DMS114 treated with DMSO at 0.1 percent for 48 hours (cell line): Measurements from ENCODE around the gene CD46.

ENCODE experiments used
- DNase-seq: peaks from one replicate; lab custom pipeline; 2025; ENCODE audit not compliant: unreplicated experiment; lab: John Stamatoyannopoulos, UW

Gene CD46

GRCh38 chr1:207794861-207795260, 43.0 kb downstream of the CD46 start:
- DNase-seq: no peak

- DNase-seq: peak; percentile 61
Observed at GRCh38 chr1:207797229-207797973, 45.5 kb downstream of the CD46 start.

GRCh38 chr1:207798847-207799246, 47.0 kb downstream of the CD46 start:
- no peak for DNase-seq

GRCh38 chr1:207799989-207800648, 48.3 kb downstream of the CD46 start:
- DNase-seq: no peak

GRCh38 chr1:207801819-207802218, 50.0 kb downstream of the CD46 start:
- DNase-seq: no peak

GRCh38 chr1:207803678-207804077, 51.8 kb downstream of the CD46 start:
- no peak for DNase-seq

- no peak for DNase-seq
Observed at GRCh38 chr1:207804721-207805468, 53.0 kb downstream of the CD46 start.

GRCh38 chr1:207805841-207806421, 54.1 kb downstream of the CD46 start:
- DNase-seq: no peak

- no peak for DNase-seq
Observed at GRCh38 chr1:207806531-207807325, 54.9 kb downstream of the CD46 start.

- no peak for DNase-seq
Observed at GRCh38 chr1:207807326-207807689, 55.5 kb downstream of the CD46 start.

- DNase-seq: no peak
Observed at GRCh38 chr1:207807690-207808321, 56.0 kb downstream of the CD46 start.

- DNase-seq: no peak
Observed at GRCh38 chr1:207808322-207808705, 56.5 kb downstream of the CD46 start.

GRCh38 chr1:207808911-207809555, 57.2 kb downstream of the CD46 start:
- DNase-seq: no peak

GRCh38 chr1:207810173-207810572, 58.3 kb downstream of the CD46 start:
- DNase-seq: no peak

GRCh38 chr1:207810606-207811295, 58.9 kb downstream of the CD46 start:
- DNase-seq: no peak

GRCh38 chr1:207811319-207811718, 59.5 kb downstream of the CD46 start:
- DNase-seq: no peak

GRCh38 chr1:207811920-207812720, 60.3 kb downstream of the CD46 start:
- no peak for DNase-seq

- no peak for DNase-seq
Observed at GRCh38 chr1:207812778-207813511, 61.1 kb downstream of the CD46 start.
